ENCODE measurements around the gene CCDC91. TPM values are rescaled to one million over a fixed set of nuclear protein-coding genes. Genes with fewer than 3 reads are reported as not detected.

The CCDC91 gene
- total and polyA plus RNA-seq, 11 donors, result 24.9 to 62.1 (median 51.8) TPM

DNA sequence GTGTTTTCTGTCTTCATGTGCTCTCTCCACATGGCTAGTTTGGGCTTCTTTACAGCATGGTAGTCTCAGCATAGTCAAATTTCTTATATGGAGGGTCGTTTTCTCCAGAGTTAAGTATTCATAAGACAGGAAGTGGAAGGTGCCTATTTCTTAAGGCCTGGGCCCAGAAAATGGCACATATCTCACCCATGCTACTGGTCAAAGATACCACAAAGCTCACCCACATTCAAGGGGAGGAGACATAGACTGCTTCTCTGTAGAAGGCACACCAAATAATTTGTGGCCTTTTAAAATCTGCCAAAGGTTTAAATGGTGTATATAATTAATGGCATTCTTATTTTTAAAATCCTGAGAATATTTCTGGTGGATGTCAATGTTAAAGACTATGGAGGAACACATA is 44.8 kb downstream of the CCDC91 start:
- no peaks in the 10 kb centered on the region for H3K9me3 ChIP-seq
- no peak for TF ChIP-seq CTCF (IDR thresholded peaks at IDR 0.05)
- no peak for TF ChIP-seq POLR2A (IDR thresholded peaks at IDR 0.05)
- H3K27ac ChIP-seq, result no peak overlapping the region
- no peak overlapping the region for H3K4me3 ChIP-seq
- intact Hi-C loops (cut with DNase I), result no loop called here
- no peaks in the 10 kb centered on the region for H3K27me3 ChIP-seq
- H3K36me3 ChIP-seq, result no peaks in the 10 kb centered on the region
- DNase-seq (no peak), ATAC-seq (no peak)
- peaks cover 0 to 18% (median 2%) of the 10 kb centered on the region in 12 donors for H3K4me1 ChIP-seq
- 57 to 74% (median 68%) methylated on average over 1 of the region's 1 CpG for WGBS, 4 donors

GRCh38 chr12:28235985-28236384 is 45.7 kb downstream of the CCDC91 start:
- ATAC-seq, result no peak
- no peaks in the 10 kb centered on the region for H3K9me3 ChIP-seq
- intact Hi-C loops (cut with DNase I), result no loop called here
- DNase-seq, result no peak
- TF ChIP-seq POLR2A (IDR thresholded peaks at IDR 0.05) (no peak), CTCF (IDR thresholded peaks at IDR 0.05) (no peak)
- no peaks in the 10 kb centered on the region for H3K36me3 ChIP-seq
- no peak overlapping the region for H3K27ac ChIP-seq
- no peaks in the 10 kb centered on the region for H3K27me3 ChIP-seq
- no peak overlapping the region for H3K4me3 ChIP-seq
- peaks cover 0 to 17% (median 2%) of the 10 kb centered on the region in 12 donors for H3K4me1 ChIP-seq

DNA sequence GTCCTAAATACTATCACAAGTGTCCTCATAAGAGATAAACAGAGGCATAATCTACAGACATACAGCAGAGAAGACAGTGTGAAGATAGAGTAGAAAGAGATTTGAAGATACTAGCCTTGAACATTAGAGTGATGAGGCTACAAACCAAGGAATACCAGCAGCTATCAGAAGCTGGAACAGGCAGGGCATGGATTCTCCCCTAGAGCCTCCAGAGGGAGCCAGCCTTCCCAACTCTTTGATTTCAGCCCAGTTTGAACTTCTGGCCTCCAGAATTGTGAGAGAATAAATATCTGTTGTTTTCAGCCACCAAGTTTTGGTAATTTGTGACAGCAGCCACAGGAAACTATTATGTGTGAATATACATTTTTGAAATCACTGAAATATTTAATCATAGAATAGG is 47.2 kb downstream of the CCDC91 start:
- no peak overlapping the region for H3K4me3 ChIP-seq
- H3K27me3 ChIP-seq, result no peaks in the 10 kb centered on the region
- no peak for DNase-seq
- H3K27ac ChIP-seq, result no peak overlapping the region
- no peaks in the 10 kb centered on the region for H3K36me3 ChIP-seq
- peaks cover 0 to 5% (median 0%) of the 10 kb centered on the region in 12 donors for H3K4me1 ChIP-seq
- TF ChIP-seq CTCF (IDR thresholded peaks at IDR 0.05), result no peak
- no peak for TF ChIP-seq POLR2A (IDR thresholded peaks at IDR 0.05)
- ATAC-seq, result no peak
- intact Hi-C loops (cut with DNase I), result no loop called here
- H3K9me3 ChIP-seq, result no peaks in the 10 kb centered on the region

DNA sequence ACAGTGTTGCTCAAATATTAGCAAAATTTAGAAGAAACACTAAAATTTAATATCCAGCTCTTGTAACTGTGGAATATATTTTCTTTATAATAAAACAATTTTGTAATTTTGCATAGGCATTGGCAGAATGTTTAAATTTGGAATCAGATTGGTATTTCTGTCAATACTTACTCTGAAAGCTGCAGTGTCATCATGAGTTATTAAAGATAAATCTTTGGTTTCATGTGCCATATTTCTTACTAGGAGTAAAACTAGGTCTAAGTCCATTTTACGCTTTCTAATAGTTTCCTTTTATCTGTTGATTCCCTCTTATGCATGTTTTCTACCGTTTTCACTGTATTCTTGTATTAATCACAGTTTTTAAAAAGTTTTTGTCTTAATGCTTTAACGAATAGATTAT is 49.7 kb downstream of the CCDC91 start:
- H3K4me3 ChIP-seq, result no peak overlapping the region
- H3K27me3 ChIP-seq, result no peaks in the 10 kb centered on the region
- peaks cover 0 to 5% (median 0%) of the 10 kb centered on the region in 12 donors for H3K4me1 ChIP-seq
- TF ChIP-seq POLR2A (IDR thresholded peaks at IDR 0.05), result no peak
- no peak for TF ChIP-seq CTCF (IDR thresholded peaks at IDR 0.05)
- 96 to 98% (median 96%) methylated on average over 3 of the region's 3 CpGs for WGBS, 4 donors
- H3K9me3 ChIP-seq, result no peaks in the 10 kb centered on the region
- H3K36me3 ChIP-seq, result no peaks in the 10 kb centered on the region
- H3K27ac ChIP-seq, result no peak overlapping the region
- intact Hi-C loops (cut with DNase I), result no loop called here
- ATAC-seq (no peak), DNase-seq (no peak)
